Measurements from ENCODE around the gene TMEM259. TPM values are rescaled to one million over a fixed set of nuclear protein-coding genes. Genes with fewer than 3 reads are reported as not detected.

Gene TMEM259
- polyA plus RNA-seq, 1 experiment = 111 TPM

DNA sequence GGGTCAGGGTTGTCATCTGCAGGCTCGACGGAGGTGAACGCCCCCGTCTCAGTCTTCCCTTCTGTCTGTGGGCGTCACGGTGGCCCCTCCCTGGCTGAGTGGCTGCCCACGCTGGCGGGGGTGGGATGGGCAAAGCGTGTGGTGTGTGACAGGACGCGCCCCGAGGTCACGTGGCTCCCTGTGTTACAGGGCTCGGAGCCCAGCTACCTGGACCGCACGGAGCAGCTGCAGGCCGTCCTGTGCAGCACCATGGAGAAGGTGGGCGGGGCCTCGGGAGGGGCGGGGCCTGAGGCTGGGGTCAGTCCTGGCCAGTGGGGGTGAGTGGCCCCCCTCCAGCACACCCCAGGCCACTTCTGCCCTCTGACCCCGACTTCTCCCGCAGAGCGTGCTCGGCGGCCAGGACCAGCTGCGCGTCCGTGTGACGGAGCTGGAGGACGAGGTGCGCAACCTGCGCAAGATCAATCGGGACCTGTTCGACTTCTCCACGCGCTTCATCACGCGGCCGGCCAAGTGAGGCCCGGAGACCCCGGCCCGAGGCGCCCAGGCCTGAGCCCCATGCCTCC is 27.0 kb downstream of the TMEM259 start:
- Histone ChIP-seq H3K4me3 (ENCODE audit: low read depth, low read length) (no peak overlapping the region), H3K36me3 (ENCODE audit: control insufficient read depth, insufficient read depth, low read length) (peaks cover 14% of the 10 kb centered on the region), H3K27me3 (ENCODE audit: control insufficient read depth, insufficient read depth, low read length) (peaks cover 13% of the 10 kb centered on the region)
- no peak for DNase-seq (ENCODE audit: low read depth)
- POLR2A ChIA-PET = no interaction called here
- TF ChIP-seq, protein P1, sequence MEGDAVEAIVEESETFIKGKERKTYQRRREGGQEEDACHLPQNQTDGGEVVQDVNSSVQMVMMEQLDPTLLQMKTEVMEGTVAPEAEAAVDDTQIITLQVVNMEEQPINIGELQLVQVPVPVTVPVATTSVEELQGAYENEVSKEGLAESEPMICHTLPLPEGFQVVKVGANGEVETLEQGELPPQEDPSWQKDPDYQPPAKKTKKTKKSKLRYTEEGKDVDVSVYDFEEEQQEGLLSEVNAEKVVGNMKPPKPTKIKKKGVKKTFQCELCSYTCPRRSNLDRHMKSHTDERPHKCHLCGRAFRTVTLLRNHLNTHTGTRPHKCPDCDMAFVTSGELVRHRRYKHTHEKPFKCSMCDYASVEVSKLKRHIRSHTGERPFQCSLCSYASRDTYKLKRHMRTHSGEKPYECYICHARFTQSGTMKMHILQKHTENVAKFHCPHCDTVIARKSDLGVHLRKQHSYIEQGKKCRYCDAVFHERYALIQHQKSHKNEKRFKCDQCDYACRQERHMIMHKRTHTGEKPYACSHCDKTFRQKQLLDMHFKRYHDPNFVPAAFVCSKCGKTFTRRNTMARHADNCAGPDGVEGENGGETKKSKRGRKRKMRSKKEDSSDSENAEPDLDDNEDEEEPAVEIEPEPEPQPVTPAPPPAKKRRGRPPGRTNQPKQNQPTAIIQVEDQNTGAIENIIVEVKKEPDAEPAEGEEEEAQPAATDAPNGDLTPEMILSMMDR (IDR thresholded peaks at IDR 0.05; ENCODE audit: insufficient read depth, low read depth, low read length) = no peak
- CTCF ChIA-PET = no interaction called here

DNA sequence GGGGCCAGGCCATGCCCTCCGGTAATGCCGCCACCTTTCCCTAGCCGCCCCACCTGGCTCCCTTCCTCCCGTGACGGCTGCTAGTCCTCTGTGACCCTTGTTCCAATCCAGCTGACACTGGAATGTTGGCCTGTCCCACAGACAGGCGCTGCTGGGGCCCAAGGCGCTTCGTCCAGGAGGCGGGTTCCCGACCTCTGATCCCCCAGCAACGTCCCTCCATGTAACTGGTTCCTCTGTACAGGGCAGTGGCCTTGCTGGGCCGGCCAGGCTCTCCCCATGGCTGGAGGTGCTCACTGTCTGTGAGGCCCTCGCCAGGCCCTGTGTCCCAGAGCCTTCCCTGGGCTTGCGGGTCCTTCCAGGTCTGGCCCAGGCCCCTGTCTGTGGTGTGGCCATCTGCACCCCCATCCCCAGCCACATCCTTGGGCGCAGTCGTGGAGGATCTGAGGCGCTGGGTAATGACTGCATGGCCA is 27.5 kb downstream of the TMEM259 start:
- ChIA-PET POLR2A (no interaction called here), CTCF (no interaction called here)
- TF ChIP-seq, protein P1 (IDR thresholded peaks at IDR 0.05; ENCODE audit: insufficient read depth, low read depth, low read length) = no peak
- Histone ChIP-seq H3K27me3 (ENCODE audit: control insufficient read depth, insufficient read depth, low read length) (peaks cover 11% of the 10 kb centered on the region), H3K36me3 (ENCODE audit: control insufficient read depth, insufficient read depth, low read length) (peaks cover 17% of the 10 kb centered on the region), H3K4me3 (ENCODE audit: low read depth, low read length) (no peak overlapping the region)
- no peak for DNase-seq (ENCODE audit: low read depth)

- Histone ChIP-seq H3K4me3 (ENCODE audit: low read depth, low read length) (no peak overlapping the region), H3K36me3 (ENCODE audit: control insufficient read depth, insufficient read depth, low read length) (peaks cover 18% of the 10 kb centered on the region), H3K27me3 (ENCODE audit: control insufficient read depth, insufficient read depth, low read length) (peaks cover 5% of the 10 kb centered on the region; the same call in 1 of the 2 replicates)
- ChIA-PET POLR2A (no interaction called here), CTCF (interaction anchor here (1.2 kb wide), 1 partner anchor 8 kb away, joined by 3 read pairs; the partner anchor contains the start of gene WDR18)
- no peak for DNase-seq (ENCODE audit: low read depth)
- TF ChIP-seq, protein P1 (IDR thresholded peaks at IDR 0.05; ENCODE audit: insufficient read depth, low read depth, low read length) = no peak
Observed at GRCh38 chr19:992670-993055, 28.3 kb downstream of the TMEM259 start.

GRCh38 chr19:991932-992669 is 28.8 kb downstream of the TMEM259 start:
- no peak for DNase-seq (ENCODE audit: low read depth)
- Histone ChIP-seq H3K36me3 (ENCODE audit: control insufficient read depth, insufficient read depth, low read length) (peaks cover 18% of the 10 kb centered on the region), H3K27me3 (ENCODE audit: control insufficient read depth, insufficient read depth, low read length) (no peaks in the 10 kb centered on the region), H3K4me3 (ENCODE audit: low read depth, low read length) (no peak overlapping the region)
- ChIA-PET CTCF (interaction anchor here (1.2 kb wide), 1 partner anchor 8 kb away, joined by 3 read pairs; the partner anchor contains the start of gene WDR18), POLR2A (no interaction called here)
- TF ChIP-seq, protein P1 (IDR thresholded peaks at IDR 0.05; ENCODE audit: insufficient read depth, low read depth, low read length) = no peak

DNA sequence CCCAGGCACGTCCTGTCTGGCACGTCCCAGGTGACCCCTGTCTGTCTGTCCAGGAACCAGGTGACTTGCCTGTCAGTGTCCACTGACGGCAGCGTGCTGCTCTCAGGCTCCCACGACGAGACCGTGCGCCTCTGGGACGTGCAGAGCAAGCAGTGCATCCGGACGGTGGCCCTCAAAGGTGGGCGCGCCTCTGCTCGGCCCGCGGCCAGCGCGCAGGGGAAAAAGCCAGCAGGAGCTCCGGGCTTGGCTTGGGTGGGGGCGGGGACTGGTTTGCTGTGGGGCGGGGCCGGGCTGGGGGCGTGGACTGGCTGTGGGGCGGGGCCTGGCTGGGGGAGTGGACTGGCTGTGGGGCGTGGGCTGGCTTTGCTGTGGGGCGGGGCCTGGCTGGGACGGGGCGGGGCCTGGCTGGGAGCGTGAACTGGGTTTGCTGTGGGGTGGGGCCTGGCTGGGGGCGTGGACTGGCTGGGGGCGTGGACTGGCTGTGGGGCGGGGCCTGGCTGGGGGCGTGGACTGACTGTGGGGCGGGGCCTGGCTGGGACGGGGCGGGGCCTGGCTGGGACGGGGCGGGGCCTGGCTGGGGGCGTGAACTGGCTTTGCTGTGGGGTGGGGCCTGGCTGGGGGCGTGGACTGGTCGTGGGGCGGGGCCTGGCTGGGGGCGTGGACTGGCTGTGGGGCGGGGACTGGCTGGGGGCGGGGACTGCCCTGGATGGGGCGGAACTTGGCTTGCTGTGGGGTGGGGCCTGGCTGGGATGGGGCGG is 29.6 kb downstream of the TMEM259 start:
- no peak for DNase-seq (ENCODE audit: low read depth)
- no peak overlapping the region for H3K4me3 ChIP-seq (ENCODE audit: low read depth, low read length)
- H3K36me3 ChIP-seq (ENCODE audit: control insufficient read depth, insufficient read depth, low read length) = peaks cover 21% of the 10 kb centered on the region
- TF ChIP-seq, protein P1 (IDR thresholded peaks at IDR 0.05; ENCODE audit: insufficient read depth, low read depth, low read length) = no peak
- CTCF ChIA-PET = no interaction called here
- H3K27me3 ChIP-seq (ENCODE audit: control insufficient read depth, insufficient read depth, low read length) = no peaks in the 10 kb centered on the region
- POLR2A ChIA-PET = no interaction called here

All from BJ (cell line).